ENCODE measurements around the gene TRIM23.

TRIM23 gene

DNA sequence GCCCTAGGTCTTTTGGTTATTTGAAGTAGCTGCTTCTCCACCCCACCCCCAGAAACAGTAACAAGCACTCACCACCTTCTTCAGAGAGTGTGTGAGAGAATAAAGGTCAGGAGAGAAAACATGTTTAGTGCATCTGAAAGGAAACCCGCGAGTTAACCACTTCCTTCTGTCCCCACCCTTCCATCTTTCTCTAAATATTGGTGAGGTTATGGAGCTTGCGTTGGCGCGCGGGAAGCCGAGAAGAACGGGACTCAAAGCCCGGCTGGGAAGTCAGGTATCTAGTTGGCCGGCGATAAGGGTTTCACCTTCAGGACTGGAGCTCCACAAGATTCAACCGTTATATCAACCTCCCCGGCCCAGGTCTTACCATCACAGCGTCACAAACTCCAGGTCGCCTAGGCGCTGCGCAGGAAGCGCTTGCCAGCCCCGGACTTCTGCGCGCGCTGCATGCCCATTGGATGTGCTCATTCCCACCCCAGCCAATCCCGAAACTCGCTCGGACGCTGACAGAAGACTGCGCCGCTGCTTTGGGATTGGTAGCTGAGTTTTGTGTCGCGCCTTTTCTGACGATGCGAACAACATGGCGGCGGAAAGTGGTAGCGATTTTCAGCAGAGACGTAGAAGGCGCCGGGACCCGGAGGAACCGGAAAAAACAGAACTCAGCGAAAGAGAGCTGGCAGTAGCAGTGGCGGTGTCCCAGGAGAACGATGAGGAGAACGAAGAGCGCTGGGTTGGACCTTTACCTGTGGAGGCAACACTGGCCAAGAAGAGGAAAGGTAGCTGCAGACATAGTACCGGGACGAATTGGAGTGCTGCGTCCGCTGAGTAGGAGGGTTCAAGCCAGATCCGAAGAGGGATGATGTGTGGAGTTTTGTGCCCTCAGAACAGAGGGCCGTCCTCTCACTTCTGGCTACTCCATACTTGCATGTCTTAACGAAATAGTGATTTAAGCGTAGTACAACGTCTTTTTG, 61.1 kb downstream of the TRIM23 start, which contains the start of the genes CENPK and PPWD1:
TSS of gene CENPK (minus strand) at position 438 of the 971 bp plus-strand sequence. CDS start 8,261 bp downstream, outside the sequence.
TSS of gene PPWD1 (plus strand) at position 566 of the 971 bp plus-strand sequence. CDS start at position 581, 15 bp downstream.
- Histone ChIP-seq H3K36me3 (ENCODE audit: low read depth) (peaks cover 65% of the 10 kb centered on the region), H3K4me1 (ENCODE audit: insufficient read depth, poor library complexity, severe bottlenecking) (peaks cover 30% of the 10 kb centered on the region), H3K27ac (ENCODE audit: poor library complexity, severe bottlenecking) (peak within 1 kb of the TSS; percentile 57), H3K27me3 (ENCODE audit: insufficient read depth, poor library complexity, severe bottlenecking) (no peaks in the 10 kb centered on the region), H3K4me3 (ENCODE audit: severe bottlenecking) (peak within 1 kb of the TSS; percentile 87), H3K9me3 (ENCODE audit: severe bottlenecking) (no peaks in the 10 kb centered on the region)
- peak; percentile 100 for ATAC-seq (ENCODE audit: low read depth)
- TF ChIP-seq, protein P1, sequence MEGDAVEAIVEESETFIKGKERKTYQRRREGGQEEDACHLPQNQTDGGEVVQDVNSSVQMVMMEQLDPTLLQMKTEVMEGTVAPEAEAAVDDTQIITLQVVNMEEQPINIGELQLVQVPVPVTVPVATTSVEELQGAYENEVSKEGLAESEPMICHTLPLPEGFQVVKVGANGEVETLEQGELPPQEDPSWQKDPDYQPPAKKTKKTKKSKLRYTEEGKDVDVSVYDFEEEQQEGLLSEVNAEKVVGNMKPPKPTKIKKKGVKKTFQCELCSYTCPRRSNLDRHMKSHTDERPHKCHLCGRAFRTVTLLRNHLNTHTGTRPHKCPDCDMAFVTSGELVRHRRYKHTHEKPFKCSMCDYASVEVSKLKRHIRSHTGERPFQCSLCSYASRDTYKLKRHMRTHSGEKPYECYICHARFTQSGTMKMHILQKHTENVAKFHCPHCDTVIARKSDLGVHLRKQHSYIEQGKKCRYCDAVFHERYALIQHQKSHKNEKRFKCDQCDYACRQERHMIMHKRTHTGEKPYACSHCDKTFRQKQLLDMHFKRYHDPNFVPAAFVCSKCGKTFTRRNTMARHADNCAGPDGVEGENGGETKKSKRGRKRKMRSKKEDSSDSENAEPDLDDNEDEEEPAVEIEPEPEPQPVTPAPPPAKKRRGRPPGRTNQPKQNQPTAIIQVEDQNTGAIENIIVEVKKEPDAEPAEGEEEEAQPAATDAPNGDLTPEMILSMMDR (IDR thresholded peaks at IDR 0.05; ENCODE audit: poor library complexity, severe bottlenecking), result no peak
- DNase-seq (ENCODE audit: low spot score), result peak; percentile 98

GRCh38 chr5:65556718-65557117, 67.4 kb downstream of the TRIM23 start:
- DNase-seq (ENCODE audit: low spot score), result no peak
- no peaks in the 10 kb centered on the region for H3K9me3 ChIP-seq (ENCODE audit: severe bottlenecking)
- peaks cover 87% of the 10 kb centered on the region for H3K36me3 ChIP-seq (ENCODE audit: low read depth)
- TF ChIP-seq, protein P1 (IDR thresholded peaks at IDR 0.05; ENCODE audit: poor library complexity, severe bottlenecking), result no peak
- H3K4me1 ChIP-seq (ENCODE audit: insufficient read depth, poor library complexity, severe bottlenecking), result peaks cover 16% of the 10 kb centered on the region
- ATAC-seq (ENCODE audit: low read depth), result no peak
- no peaks in the 10 kb centered on the region for H3K27me3 ChIP-seq (ENCODE audit: insufficient read depth, poor library complexity, severe bottlenecking)
- H3K27ac ChIP-seq (ENCODE audit: poor library complexity, severe bottlenecking), result no peak overlapping the region
- H3K4me3 ChIP-seq (ENCODE audit: severe bottlenecking), result no peak overlapping the region

DNA sequence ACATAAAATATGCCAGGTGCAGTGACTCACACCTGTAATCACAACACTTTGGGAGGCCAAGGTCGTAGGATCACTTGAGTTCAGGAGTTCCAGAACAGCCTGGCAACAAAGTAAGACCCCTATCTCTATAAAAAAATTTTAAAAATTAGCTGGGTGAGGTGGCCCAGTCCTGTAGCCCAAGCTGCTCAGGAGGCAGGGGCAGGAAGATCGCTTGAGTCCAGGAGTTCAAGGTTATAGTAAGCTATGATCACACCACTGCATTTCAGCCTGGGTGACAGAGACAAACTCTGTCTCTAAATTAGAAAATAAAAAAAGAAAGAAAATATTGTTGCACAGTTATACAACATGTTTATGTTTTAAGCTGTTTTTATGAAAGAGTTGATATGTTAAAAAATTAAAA, 68.0 kb downstream of the TRIM23 start:
- Histone ChIP-seq H3K27me3 (ENCODE audit: insufficient read depth, poor library complexity, severe bottlenecking) (no peaks in the 10 kb centered on the region), H3K36me3 (ENCODE audit: low read depth) (peaks cover 87% of the 10 kb centered on the region), H3K4me1 (ENCODE audit: insufficient read depth, poor library complexity, severe bottlenecking) (peaks cover 10% of the 10 kb centered on the region), H3K4me3 (ENCODE audit: severe bottlenecking) (no peak overlapping the region), H3K27ac (ENCODE audit: poor library complexity, severe bottlenecking) (no peak overlapping the region), H3K9me3 (ENCODE audit: severe bottlenecking) (no peaks in the 10 kb centered on the region)
- TF ChIP-seq, protein P1 (IDR thresholded peaks at IDR 0.05; ENCODE audit: poor library complexity, severe bottlenecking), result no peak
- DNase-seq (ENCODE audit: low spot score), result no peak
- no peak for ATAC-seq (ENCODE audit: low read depth)

DNA sequence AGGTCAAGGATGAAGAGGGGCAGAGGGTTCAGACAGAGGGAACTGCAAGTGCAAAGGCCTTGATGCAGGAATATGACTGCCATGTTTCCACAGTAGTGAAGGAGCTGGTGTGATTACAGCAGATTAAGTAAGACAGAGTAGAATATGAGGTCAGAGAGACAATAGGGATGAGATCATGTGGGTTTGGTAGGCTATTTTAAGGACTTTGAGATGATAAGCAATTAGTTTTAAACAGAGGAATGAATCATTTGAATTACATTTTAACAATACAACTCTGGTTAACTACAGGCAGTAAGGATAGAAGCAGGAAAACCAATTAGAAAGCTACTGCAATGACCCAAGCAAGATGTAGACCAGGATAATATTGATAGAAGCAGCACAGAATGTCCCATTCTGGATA, 68.8 kb downstream of the TRIM23 start:
- Histone ChIP-seq H3K9me3 (ENCODE audit: severe bottlenecking) (no peaks in the 10 kb centered on the region), H3K36me3 (ENCODE audit: low read depth) (peaks cover 87% of the 10 kb centered on the region), H3K4me1 (ENCODE audit: insufficient read depth, poor library complexity, severe bottlenecking) (peaks cover 1% of the 10 kb centered on the region), H3K27me3 (ENCODE audit: insufficient read depth, poor library complexity, severe bottlenecking) (no peaks in the 10 kb centered on the region), H3K27ac (ENCODE audit: poor library complexity, severe bottlenecking) (no peak overlapping the region), H3K4me3 (ENCODE audit: severe bottlenecking) (no peak overlapping the region)
- DNase-seq (ENCODE audit: low spot score) (no peak), ATAC-seq (ENCODE audit: low read depth) (no peak)
- TF ChIP-seq, protein P1 (IDR thresholded peaks at IDR 0.05; ENCODE audit: poor library complexity, severe bottlenecking), result no peak
